D721Med (cell line): ENCODE results near the gene AMACR.

Experiments
- DNase-seq: peaks from one replicate; pipeline ENCODE4 v3.0.0; 2011; ENCODE audit warnings: low spot score; ENCODE audit not compliant: insufficient read length
- FAIRE-seq: peaks from 2 replicates; lab custom pipeline; 2011; peaks lifted over from hg19 to GRCh38; lab: Jason Lieb, UNC
- CTCF ChIP-seq: IDR thresholded peaks from 2 replicates; pipeline ENCODE4 v1.5.1; 2012; ENCODE audit warnings: mild to moderate bottlenecking, control low read depth; ENCODE audit not compliant: insufficient read depth; ENCODE audit errors: missing control alignments

Gene AMACR

GRCh38 chr5:33984178-33984577, 23.7 kb downstream of the AMACR start:
- TF ChIP-seq CTCF: no peak
- DNase-seq (no peak), FAIRE-seq (no peak)

GRCh38 chr5:33981408-33982162, 26.3 kb downstream of the AMACR start:
- FAIRE-seq: no peak
- no peak for TF ChIP-seq CTCF

GRCh38 chr5:33980030-33980429, 27.8 kb downstream of the AMACR start:
- no peak for DNase-seq
- TF ChIP-seq CTCF: no peak
- no peak for FAIRE-seq

More at GRCh38 chr5:33981408-33982162, 26.3 kb downstream of the AMACR start:
- no peak for DNase-seq

GRCh38 chr5:33978306-33978705, 29.5 kb downstream of the AMACR start:
- DNase-seq (no peak), FAIRE-seq (no peak)

GRCh38 chr5:33976307-33976706, 31.5 kb downstream of the AMACR start:
- no peak for TF ChIP-seq CTCF
- FAIRE-seq (no peak), DNase-seq (no peak)

More at GRCh38 chr5:33978306-33978705, 29.5 kb downstream of the AMACR start:
- no peak for TF ChIP-seq CTCF

- DNase-seq (no peak), FAIRE-seq (no peak)
- TF ChIP-seq CTCF: no peak
These were observed 32.0 kb downstream of the AMACR start for GRCh38 chr5:33975852-33976251.

- no peak for TF ChIP-seq CTCF
- no peak for DNase-seq
- no peak for FAIRE-seq
These were observed 34.6 kb downstream of the AMACR start for GRCh38 chr5:33973271-33973670.
